GM18511 (cell line): ENCODE results near the gene ZNF735.
"Not testable (repeated sequence)": the region's sequence is repeated elsewhere in the genome, so short reads cannot be mapped to it uniquely, and the experiment has no call there.

Experiments
- ATAC-seq: cut with Tn5 transposase; IDR thresholded peaks from one replicate; pipeline ENCODE4 v1.9.1; 2021; ENCODE audit warnings: mild to moderate bottlenecking, moderate library complexity; ENCODE audit not compliant: unreplicated experiment

The ZNF735 gene

GRCh38 chr7:64206903-64207302 lies at the start of gene ZNF735:
TSS of gene ZNF735 (plus strand) at chr7:64207203. CDS start at chr7:64207203, 0 bp downstream.
- no peak for ATAC-seq

- not testable (repeated sequence) for ATAC-seq
Observed at GRCh38 chr7:64170974-64171373, 36.0 kb upstream of the ZNF735 start.

GRCh38 chr7:64174328-64174727 lies 32.7 kb upstream of the ZNF735 start:
- no peak for ATAC-seq

- ATAC-seq = no peak
Observed at GRCh38 chr7:64174941-64175340, 32.1 kb upstream of the ZNF735 start.

GRCh38 chr7:64180989-64181388 lies 26.0 kb upstream of the ZNF735 start:
- ATAC-seq = no peak

GRCh38 chr7:64181586-64181985 lies 25.4 kb upstream of the ZNF735 start:
- no peak for ATAC-seq

GRCh38 chr7:64182036-64182790 lies 24.8 kb upstream of the ZNF735 start:
- no peak for ATAC-seq

- no peak for ATAC-seq
Observed at GRCh38 chr7:64183126-64183742, 23.8 kb upstream of the ZNF735 start.

- ATAC-seq = no peak
Observed at GRCh38 chr7:64183827-64184372, 23.1 kb upstream of the ZNF735 start.

GRCh38 chr7:64184376-64184775 lies 22.6 kb upstream of the ZNF735 start:
- ATAC-seq = no peak

GRCh38 chr7:64187408-64187807 lies 19.6 kb upstream of the ZNF735 start:
- ATAC-seq = no peak

- no peak for ATAC-seq
Observed at GRCh38 chr7:64192148-64192704, 14.8 kb upstream of the ZNF735 start.

GRCh38 chr7:64192775-64193174 lies 14.2 kb upstream of the ZNF735 start:
- ATAC-seq = no peak

- ATAC-seq = not testable (repeated sequence)
Observed at GRCh38 chr7:64219710-64220298, 12.8 kb downstream of the ZNF735 start.

GRCh38 chr7:64223366-64223765 lies 16.4 kb downstream of the ZNF735 start:
- no peak for ATAC-seq

GRCh38 chr7:64228174-64228573 lies 21.2 kb downstream of the ZNF735 start, which contains the start of gene ZNF679:
TSS of gene ZNF679 (plus strand) at chr7:64228474. CDS start at chr7:64249118, 20,644 bp downstream.
- ATAC-seq = not testable (repeated sequence)

GRCh38 chr7:64266341-64266919 lies 59.4 kb downstream of the ZNF735 start:
- ATAC-seq = no peak
